ENCODE data around the gene GHSR.

DNA sequence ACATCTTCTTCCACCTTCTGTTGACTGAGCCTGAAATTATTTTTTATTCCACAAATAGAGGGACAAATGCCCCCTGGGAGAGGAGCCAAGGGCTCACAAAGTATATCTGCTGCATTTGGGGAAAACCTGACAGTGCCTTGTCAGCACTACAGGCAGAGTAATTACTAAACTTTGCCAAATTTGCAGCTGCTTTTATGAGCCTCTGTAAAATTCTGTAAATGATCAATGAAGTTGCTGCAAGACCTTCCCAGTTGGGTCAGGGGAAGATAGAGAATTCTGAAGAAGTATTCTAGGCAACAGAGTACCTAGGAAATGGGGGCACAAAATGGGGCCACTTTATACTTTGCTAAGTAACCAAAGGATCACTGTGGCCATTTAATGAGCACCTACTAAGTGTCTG, 10.5 kb downstream of the GHSR start:
- no peak for TF ChIP-seq MYC (IDR thresholded peaks at IDR 0.05; ENCODE audit: low read depth, low read length)
- no peak for TF ChIP-seq POLR2A (IDR thresholded peaks at IDR 0.05; ENCODE audit: extremely low read depth, insufficient read length)

Data from NB4 (cell line).